Head of caudate nucleus (tissue), 42 donors: ENCODE measurements around the gene ATP4B.
"Not testable (repeated sequence)": the region's sequence is repeated elsewhere in the genome, so short reads cannot be mapped to it uniquely, and the experiment has no call there.

Source experiments
- DNase-seq, 42 donors: peaks; one replicate each; pipeline versions ENCODE4 v3.0.0 to v3.0.0-alpha.2; 2020 to 2021; ENCODE audit warnings: mixed read lengths in 7 of 42
- intact Hi-C: fragments of 100-400 bp; cut with DNase I; formaldehyde crosslinking; loops from one replicate; pipeline ENCODE4 v1.15.0; 2022

ATP4B gene

DNA sequence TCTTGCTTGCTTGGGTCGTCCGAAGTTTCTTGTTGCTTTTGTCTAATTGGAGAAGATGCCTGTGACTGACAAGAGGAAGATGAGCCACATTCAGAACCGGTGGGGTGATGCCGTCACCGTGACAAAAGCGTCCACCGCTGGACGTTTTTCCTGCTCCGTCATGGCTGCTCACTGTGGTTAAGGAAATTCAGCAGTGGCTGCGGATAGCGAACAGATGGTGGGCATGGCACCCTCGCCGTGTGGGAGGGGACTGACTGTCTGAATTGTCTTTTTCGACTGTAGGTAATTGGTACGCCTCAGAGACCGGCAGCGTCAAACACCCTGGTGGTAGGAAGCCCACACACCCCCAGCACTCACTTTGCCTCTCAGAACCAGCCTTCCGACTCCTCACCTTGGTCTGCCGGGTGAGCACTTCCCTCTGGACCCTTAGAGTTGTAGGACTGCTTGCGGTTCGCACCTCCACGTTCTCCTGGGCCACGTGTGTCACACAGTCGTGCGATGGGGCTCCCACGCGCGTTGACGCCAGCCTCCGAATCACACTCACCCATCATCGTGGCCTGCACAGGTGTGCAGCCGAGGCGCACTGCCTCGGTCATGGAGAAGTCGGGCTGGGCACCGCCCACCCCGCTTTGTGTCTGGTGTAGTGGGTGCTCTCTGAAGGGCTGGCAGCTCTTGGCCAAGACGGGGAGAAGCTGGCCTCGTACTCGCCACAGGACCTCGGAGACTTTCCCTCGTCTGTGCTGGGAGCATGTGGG is 26.5 kb downstream of the ATP4B start:
- no peak for DNase-seq
- intact Hi-C loops = no loop called here

DNA sequence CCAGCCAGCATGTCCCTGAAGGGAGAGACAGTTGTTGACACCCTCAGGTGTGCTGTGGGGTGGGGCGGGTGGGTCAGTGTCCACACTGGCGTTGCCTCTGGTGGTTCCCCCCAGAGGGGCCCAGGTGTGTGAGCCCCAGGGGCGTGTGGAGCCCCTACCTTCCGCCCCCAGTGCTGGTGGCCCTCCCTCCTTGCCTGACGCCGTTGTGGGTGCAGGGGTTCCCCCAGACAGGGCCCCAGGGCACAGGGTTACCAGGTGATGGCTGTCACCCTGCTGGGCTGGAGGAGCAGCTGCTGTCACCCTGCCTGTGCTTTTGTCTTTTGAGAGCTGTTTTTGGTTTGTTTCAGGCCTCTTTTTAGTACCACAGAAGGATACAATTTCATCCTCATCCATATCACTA is 27.2 kb downstream of the ATP4B start:
- intact Hi-C loops = no loop called here
- no peak for DNase-seq

GRCh38 chr13:113630296-113630695 is 27.7 kb downstream of the ATP4B start:
- no peak for DNase-seq
- intact Hi-C loops = no loop called here

GRCh38 chr13:113629866-113630265 is 28.1 kb downstream of the ATP4B start:
- peak in 1 of 42 donors; percentile 24 for DNase-seq
- intact Hi-C loops = no loop called here

- peak in 12 of 42 donors; percentile 16 to 57 (median 34) for DNase-seq
- intact Hi-C loops = no loop called here
Measured at GRCh38 chr13:113628291-113629270, 29.4 kb downstream of the ATP4B start.

- no peak for DNase-seq
- intact Hi-C loops = no loop called here
Measured at GRCh38 chr13:113627136-113627535, 30.9 kb downstream of the ATP4B start.

- intact Hi-C loops = no loop called here
- DNase-seq = no peak
Measured at GRCh38 chr13:113625965-113626721, 31.9 kb downstream of the ATP4B start.

GRCh38 chr13:113624640-113625304 is 33.2 kb downstream of the ATP4B start:
- intact Hi-C loops, DNase-seq: not testable (repeated sequence)

- intact Hi-C loops = no loop called here
- no peak for DNase-seq
Measured at GRCh38 chr13:113624235-113624587, 33.8 kb downstream of the ATP4B start.

DNA sequence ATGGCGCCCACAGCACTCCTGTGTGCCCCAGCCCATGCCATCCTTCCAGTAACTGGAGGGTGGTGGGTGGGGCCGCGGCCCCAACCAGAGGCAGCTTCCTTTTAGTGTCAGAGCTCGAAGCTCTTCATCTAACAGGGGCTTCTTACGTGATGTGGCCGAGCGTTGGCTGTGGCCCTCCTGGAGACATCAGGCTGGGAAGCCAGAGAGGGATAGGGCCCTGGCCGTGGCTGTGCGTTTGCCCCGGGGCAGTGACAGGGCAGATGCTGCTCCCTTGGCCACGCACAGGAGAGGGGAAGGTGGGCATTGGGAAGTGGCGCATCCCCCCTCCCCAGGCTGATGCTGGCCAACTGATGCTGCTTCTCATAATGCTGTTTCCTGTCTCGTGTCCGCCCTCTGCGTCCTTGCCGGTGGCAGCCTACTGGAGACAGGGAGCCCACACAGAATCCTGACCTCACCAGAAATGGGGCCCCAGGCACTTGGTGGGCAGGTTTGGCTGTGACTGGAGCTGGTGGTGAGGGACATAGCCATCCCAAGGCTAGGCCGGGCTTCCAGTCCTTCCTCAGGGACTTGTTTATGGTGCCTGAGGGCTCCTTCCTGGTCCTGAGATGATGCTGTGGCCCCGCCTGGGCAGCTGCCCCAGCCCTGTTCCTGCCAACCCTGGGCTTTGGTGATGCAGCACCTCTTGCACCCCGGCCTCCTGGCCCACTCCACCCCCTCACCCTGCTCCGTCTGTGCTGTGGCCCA is 34.3 kb downstream of the ATP4B start:
- DNase-seq = no peak
- intact Hi-C loops = no loop called here

DNA sequence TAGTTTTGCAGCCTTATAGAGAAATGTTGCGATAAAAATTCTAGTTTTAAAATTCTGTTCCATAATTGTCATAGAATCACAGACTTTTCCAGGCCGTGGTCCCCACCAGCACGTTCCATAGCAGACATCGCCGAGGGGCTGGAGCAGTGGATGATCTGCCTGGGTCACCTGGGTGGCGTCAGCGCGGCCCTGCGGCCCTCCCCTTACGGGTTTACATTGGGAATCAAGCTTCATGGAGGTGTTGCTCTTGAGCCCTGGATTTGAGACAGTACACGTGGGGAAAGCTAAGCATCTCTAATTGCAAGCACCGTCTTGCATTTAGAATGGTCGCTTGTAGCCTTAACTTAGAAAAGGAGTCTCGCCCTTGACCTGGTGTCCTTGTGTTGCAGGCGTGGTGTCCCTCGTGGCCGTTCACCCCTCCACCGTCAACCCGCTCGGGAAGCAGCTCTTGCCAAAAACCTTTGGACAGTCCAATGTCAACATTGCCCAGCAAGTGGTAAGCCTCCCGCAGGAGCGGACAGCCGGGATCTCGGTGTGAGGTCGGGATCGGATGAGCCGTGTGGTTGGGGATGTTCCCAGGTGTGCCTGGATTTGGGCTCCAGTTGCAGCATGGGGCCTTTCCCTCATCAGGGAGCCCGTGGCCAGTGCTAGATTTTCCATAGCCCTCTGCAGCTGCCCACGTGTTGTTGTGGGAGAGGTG is 35.1 kb downstream of the ATP4B start:
- no peak for DNase-seq

GRCh38 chr13:113621986-113622550 is 35.9 kb downstream of the ATP4B start:
- intact Hi-C loops, DNase-seq: not testable (repeated sequence)

More for the DNA sequence above, 35.1 kb downstream of the ATP4B start:
- intact Hi-C loops = no loop called here

GRCh38 chr13:113621498-113621897 is 36.5 kb downstream of the ATP4B start:
- DNase-seq = peak in 3 of 42 donors; percentile 11 to 35 (median 18)
- intact Hi-C loops = not testable (repeated sequence)

DNA sequence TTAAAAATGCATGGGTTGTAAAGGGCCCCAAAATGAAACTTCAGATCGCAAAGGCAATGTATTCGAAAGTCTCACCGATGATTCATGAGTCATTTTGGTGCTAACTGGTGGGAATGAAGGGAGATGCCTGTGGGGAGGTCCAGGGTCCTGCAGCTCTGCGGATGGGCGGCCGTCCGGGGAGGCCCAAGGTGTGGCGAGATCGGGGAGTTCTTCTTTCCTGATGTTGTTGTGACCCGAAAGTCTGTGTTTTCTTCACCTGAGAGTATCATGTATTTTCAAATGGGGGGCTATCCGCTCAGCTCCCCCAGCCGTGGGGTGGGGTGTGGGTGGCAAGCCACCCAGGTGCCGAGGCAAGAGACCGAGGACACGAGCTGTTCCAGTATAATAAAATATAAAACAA is 37.0 kb downstream of the ATP4B start:
- intact Hi-C loops = no loop called here
- DNase-seq = no peak

DNA sequence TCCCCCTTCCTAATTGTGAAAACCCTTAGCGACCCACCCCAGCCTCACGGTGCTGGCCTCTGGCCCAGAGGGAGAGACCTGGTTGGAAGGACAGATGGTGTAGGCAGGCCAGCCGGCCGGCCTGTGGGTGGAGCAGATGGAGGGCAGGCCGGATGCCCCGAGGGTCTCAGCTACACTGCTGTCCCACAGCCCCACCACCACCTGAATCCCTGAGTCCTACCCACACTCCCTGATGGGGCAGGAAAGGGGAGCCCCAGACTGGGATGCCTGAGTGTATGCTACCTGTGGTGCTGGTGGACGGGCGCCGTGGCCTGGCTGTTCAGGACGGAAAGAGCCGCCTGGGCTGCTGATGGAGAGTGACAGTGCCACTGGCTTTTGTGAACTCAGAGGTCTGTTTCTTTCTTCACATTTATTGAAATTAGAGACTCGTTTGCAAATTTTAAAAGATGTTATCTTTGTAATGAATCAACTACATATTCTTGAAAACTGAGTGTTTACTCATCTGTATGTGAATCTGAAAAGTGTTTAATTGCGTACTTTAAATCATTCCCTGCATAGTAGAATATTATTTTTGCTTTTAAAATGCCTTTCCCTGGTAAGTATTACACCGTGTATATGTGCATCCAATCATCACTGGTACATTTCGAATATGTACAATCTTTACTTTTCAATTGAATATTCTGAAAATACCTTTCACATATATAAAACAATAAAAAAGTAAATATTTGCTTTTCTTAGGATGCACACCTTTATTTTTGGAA is 37.8 kb downstream of the ATP4B start:
- intact Hi-C loops = no loop called here
- DNase-seq = no peak

DNA sequence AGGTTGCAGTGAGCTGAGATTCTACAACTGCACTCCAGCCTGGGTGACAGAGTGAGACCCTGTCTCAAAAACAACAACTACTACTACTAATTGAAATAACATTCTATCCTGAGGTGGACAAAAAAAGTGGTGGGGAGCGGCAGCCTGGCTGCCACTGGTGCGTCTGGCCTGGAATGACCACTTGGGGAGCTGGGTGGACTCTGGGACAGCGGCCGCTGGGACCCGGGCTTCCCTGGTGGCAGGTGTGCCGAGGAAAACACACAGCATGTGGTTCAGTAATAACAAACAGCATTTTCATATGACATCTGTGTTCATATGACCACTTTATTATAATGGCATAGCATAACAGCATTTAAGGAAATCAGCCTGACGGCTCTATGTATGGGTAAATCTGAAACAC is 39.5 kb downstream of the ATP4B start:
- DNase-seq = no peak
- intact Hi-C loops = no loop called here

- intact Hi-C loops = no loop called here
- DNase-seq = no peak
Measured at GRCh38 chr13:113617961-113618360, 40.0 kb downstream of the ATP4B start.
